ENCODE measurements around the gene SLC13A4.

Gene SLC13A4

GRCh38 chr7:135716677-135717238, 11.2 kb downstream of the SLC13A4 start (continued):
- peak; percentile 20 for TF ChIP-seq ZBTB26 (tag by site-specific recombination; optimal IDR thresholded peaks at IDR 0.05)
- no peak for TF ChIP-seq ZNF707 (tag by site-specific recombination; IDR thresholded peaks at IDR 0.05)
- TF ChIP-seq ZNF140 (tag by site-specific recombination; IDR thresholded peaks at IDR 0.05): no peak
- TF ChIP-seq ZNF473 (tag by site-specific recombination; IDR thresholded peaks at IDR 0.05): no peak
- peak; percentile 76 for TF ChIP-seq ZNF558 (tag by site-specific recombination; IDR thresholded peaks at IDR 0.05)
- TF ChIP-seq HOXC10 (CRISPR knock-in tag; IDR thresholded peaks at IDR 0.05): no peak
- no peak for TF ChIP-seq ZFHX2 (tag by site-specific recombination; conservative IDR thresholded peaks at IDR 0.05)
- peak; percentile 79 for TF ChIP-seq ZBTB17 (tag by site-specific recombination; IDR thresholded peaks at IDR 0.05)
- no peak for TF ChIP-seq KLF16 (tag by site-specific recombination; IDR thresholded peaks at IDR 0.05)
- peak; percentile 93 for TF ChIP-seq TSHZ1 (tag by site-specific recombination; IDR thresholded peaks at IDR 0.05; ENCODE audit: borderline replicate concordance)
- peak; percentile 88; the same call in 1 of the 2 replicates for TF ChIP-seq ZNF561 (tag by site-specific recombination; IDR thresholded peaks at IDR 0.05; ENCODE audit: borderline replicate concordance)
- TF ChIP-seq BCL6B (tag by site-specific recombination; IDR thresholded peaks at IDR 0.05): no peak
- TF ChIP-seq ZNF571 (tag by site-specific recombination; IDR thresholded peaks at IDR 0.05): no peak
- peak; percentile 92 for TF ChIP-seq GFI1B (tag by site-specific recombination; IDR thresholded peaks at IDR 0.05)
- TF ChIP-seq FEZF1 (tag by site-specific recombination; IDR thresholded peaks at IDR 0.05): peak; percentile 100
- peak; percentile 96 for TF ChIP-seq ZXDB (tag by site-specific recombination; IDR thresholded peaks at IDR 0.05)
- TF ChIP-seq AEBP2 (tag by site-specific recombination; IDR thresholded peaks at IDR 0.05; ENCODE audit: borderline replicate concordance): no peak
- no peak for TF ChIP-seq GLIS2 (tag by site-specific recombination; IDR thresholded peaks at IDR 0.05)
- TF ChIP-seq MYNN (tag by site-specific recombination; IDR thresholded peaks at IDR 0.05; ENCODE audit: borderline replicate concordance): peak; percentile 64; the same call in 1 of the 2 replicates
- TF ChIP-seq HOXD13 (CRISPR knock-in tag; IDR thresholded peaks at IDR 0.05; ENCODE audit: borderline replicate concordance): peak; percentile 77
- peak; percentile 95 for TF ChIP-seq ZNF24 (tag by site-specific recombination; IDR thresholded peaks at IDR 0.05)
- no peak for TF ChIP-seq ZNF202 (tag by site-specific recombination; IDR thresholded peaks at IDR 0.05; ENCODE audit: borderline replicate concordance)
- TF ChIP-seq ZNF692 (tag by site-specific recombination; IDR thresholded peaks at IDR 0.05): peak; percentile 75; the same call in 1 of the 2 replicates
- TF ChIP-seq ZIC2 (tag by site-specific recombination; IDR thresholded peaks at IDR 0.05): peak; percentile 96
- no peak for TF ChIP-seq ZNF654 (tag by site-specific recombination; IDR thresholded peaks at IDR 0.05; ENCODE audit: low read depth)
- no peak for TF ChIP-seq ZNF416 (tag by site-specific recombination; IDR thresholded peaks at IDR 0.05)
- TF ChIP-seq ZBTB10 (tag by site-specific recombination; IDR thresholded peaks at IDR 0.05): no peak
- no peak for TF ChIP-seq ZNF530 (tag by site-specific recombination; IDR thresholded peaks at IDR 0.05; ENCODE audit: low read depth)
- no peak for TF ChIP-seq ZNF157 (tag by site-specific recombination; IDR thresholded peaks at IDR 0.05)
- peak; percentile 95 for TF ChIP-seq ZNF2 (tag by site-specific recombination; IDR thresholded peaks at IDR 0.05)
